ENCODE measurements around the gene CEP112. TPM values are rescaled to one million over a fixed set of nuclear protein-coding genes. Genes with fewer than 3 reads are reported as not detected.

Gene CEP112
- total RNA-seq, 2 experiments from 2014 or later, result 1.2 to 1.5 TPM

GRCh38 chr17:66021757-66022156 is 170.2 kb downstream of the CEP112 start:
- Mint-ChIP-seq H3K27me3 (no peaks in the 10 kb centered on the region), H3K36me3 (ENCODE audit: low read depth) (peaks cover 3% of the 10 kb centered on the region), H3K9me3 (peaks cover 17% of the 10 kb centered on the region), H3K4me3 (no peak overlapping the region), H3K4me1 (ENCODE audit: low read depth) (no peaks in the 10 kb centered on the region), H3K27ac (no peak overlapping the region)
- DNase-seq, result no peak
- intact Hi-C loops (cut with micrococcal nuclease), result no loop called here
- ChIA-PET POLR2A (no interaction called here), CTCF (no interaction called here)
- no peak for TF ChIP-seq CTCF (IDR thresholded peaks at IDR 0.05)
- ATAC-seq, result no peak

GRCh38 chr17:66018786-66019185 is 173.1 kb downstream of the CEP112 start:
- Mint-ChIP-seq H3K9me3 (peaks cover 7% of the 10 kb centered on the region), H3K36me3 (ENCODE audit: low read depth) (peaks cover 1% of the 10 kb centered on the region), H3K27ac (no peak overlapping the region), H3K4me1 (ENCODE audit: low read depth) (no peaks in the 10 kb centered on the region), H3K4me3 (no peak overlapping the region), H3K27me3 (peaks cover 9% of the 10 kb centered on the region)
- no peak for ATAC-seq
- intact Hi-C loops (cut with micrococcal nuclease), result no loop called here
- TF ChIP-seq CTCF (IDR thresholded peaks at IDR 0.05), result no peak
- no peak for DNase-seq
- ChIA-PET POLR2A (no interaction called here), CTCF (no interaction called here)

- ATAC-seq (no peak), DNase-seq (no peak)
- Mint-ChIP-seq H3K9me3 (no peaks in the 10 kb centered on the region), H3K27ac (no peak overlapping the region), H3K4me3 (no peak overlapping the region), H3K27me3 (peaks cover 11% of the 10 kb centered on the region), H3K36me3 (ENCODE audit: low read depth) (no peaks in the 10 kb centered on the region), H3K4me1 (ENCODE audit: low read depth) (no peaks in the 10 kb centered on the region)
- no peak for TF ChIP-seq CTCF (IDR thresholded peaks at IDR 0.05)
- intact Hi-C loops (cut with micrococcal nuclease), result no loop called here
- ChIA-PET CTCF (interaction anchor here (1.6 kb wide), 1 partner anchor 722 kb away, joined by 3 read pairs; no protein-coding TSS in a partner anchor), POLR2A (no interaction called here)
Measured at GRCh38 chr17:66016231-66016630, 175.7 kb downstream of the CEP112 start.

GRCh38 chr17:66008680-66009079 is 183.3 kb downstream of the CEP112 start:
- H3K36me3 Mint-ChIP-seq (ENCODE audit: low read depth), result no peaks in the 10 kb centered on the region
- no peaks in the 10 kb centered on the region for H3K4me1 Mint-ChIP-seq (ENCODE audit: low read depth)
- no peak overlapping the region for H3K4me3 Mint-ChIP-seq
- no peak for ATAC-seq
- DNase-seq, result no peak
- H3K27ac Mint-ChIP-seq, result no peak overlapping the region
- intact Hi-C loops (cut with micrococcal nuclease), result no loop called here
- POLR2A ChIA-PET, result no interaction called here
- CTCF ChIA-PET, result no interaction called here
- TF ChIP-seq CTCF (IDR thresholded peaks at IDR 0.05), result no peak
- peaks cover 3% of the 10 kb centered on the region for H3K27me3 Mint-ChIP-seq
- H3K9me3 Mint-ChIP-seq, result no peaks in the 10 kb centered on the region

- intact Hi-C loops (cut with micrococcal nuclease), result no loop called here
- no peaks in the 10 kb centered on the region for H3K4me1 Mint-ChIP-seq (ENCODE audit: low read depth)
- H3K27me3 Mint-ChIP-seq, result peaks cover 2% of the 10 kb centered on the region
- ChIA-PET CTCF (no interaction called here), POLR2A (no interaction called here)
- H3K4me3 Mint-ChIP-seq, result no peak overlapping the region
- H3K27ac Mint-ChIP-seq, result no peak overlapping the region
- no peaks in the 10 kb centered on the region for H3K9me3 Mint-ChIP-seq
- TF ChIP-seq CTCF (IDR thresholded peaks at IDR 0.05), result no peak
- no peaks in the 10 kb centered on the region for H3K36me3 Mint-ChIP-seq (ENCODE audit: low read depth)
- ATAC-seq, result no peak
- DNase-seq, result no peak
Measured at GRCh38 chr17:66006654-66007053, 185.3 kb downstream of the CEP112 start.

Measured in activated CD8-positive, alpha-beta T cell treated with anti-CD3 and anti-CD28 coated beads for 36 hours (primary cell).